Endothelial cell of umbilical vein (primary cell): ENCODE data around the gene SLC9A9.

Source experiments
- CTCF ChIP-seq, 2 donors: IDR thresholded peaks; 1 replicate in 1 of 2; 2 replicates in 1 of 2; pipeline ENCODE4 v1.5.1; 2011; ENCODE audit warnings: low read length in 2 of 2, mild to moderate bottlenecking in 2 of 2, moderate library complexity in 2 of 2, control low read depth in 1 of 2, inconsistent platforms in 1 of 2, low read depth in 1 of 2; ENCODE audit not compliant: insufficient read depth in 1 of 2; ENCODE audit errors: extremely low read depth in 1 of 2
- EZH2 ChIP-seq: IDR thresholded peaks from 2 replicates; pipeline ENCODE4 v1.6.1; 2012; ENCODE audit warnings: borderline replicate concordance, low read depth, mild to moderate bottlenecking, moderate library complexity, low read length, inconsistent platforms; ENCODE audit not compliant: severe bottlenecking
- POLR2A ChIP-seq: IDR thresholded peaks from 2 replicates; pipeline ENCODE4 v1.6.1; 2012; ENCODE audit warnings: low read depth, mild to moderate bottlenecking, control low read depth, low read length
- POLR2AphosphoS5 ChIP-seq: IDR thresholded peaks from 2 replicates; pipeline ENCODE4 v1.6.1; 2012; ENCODE audit warnings: low read depth, mild to moderate bottlenecking, control low read depth, low read length, moderate library complexity; ENCODE audit not compliant: insufficient read depth

- TF ChIP-seq CTCF (IDR thresholded peaks at IDR 0.05; ENCODE audit: extremely low read depth in 1 of 2, insufficient read depth in 1 of 2, low read depth in 1 of 2, low read length in 2 of 2) (no peak), EZH2 (no peak), POLR2AphosphoS5 (no peak), POLR2A (no peak)
These were observed 8.1 kb upstream of the SLC9A9 start for GRCh38 chr3:143856252-143856970.
